ENCODE measurements around the gene COL12A1.

DNA sequence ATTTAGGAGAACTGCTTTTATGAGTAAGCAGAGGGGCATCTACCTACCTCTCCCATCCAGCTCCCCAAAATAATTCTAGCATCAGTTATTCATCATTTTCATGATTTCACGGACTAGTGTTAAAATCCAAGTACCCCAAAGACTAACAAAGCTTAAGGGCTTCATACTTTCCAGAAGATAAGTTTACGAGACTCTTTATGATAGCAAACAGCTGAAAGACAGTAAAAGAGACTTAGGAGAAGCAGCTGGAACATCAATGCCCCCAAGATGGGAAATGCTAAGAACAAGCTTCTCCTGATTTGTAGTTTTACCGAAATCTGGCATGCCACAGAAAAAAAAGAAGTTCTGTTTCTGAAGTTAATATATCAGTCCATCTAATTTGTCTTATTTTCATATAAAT is 70.0 kb downstream of the COL12A1 start:
- TF ChIP-seq, protein P1, sequence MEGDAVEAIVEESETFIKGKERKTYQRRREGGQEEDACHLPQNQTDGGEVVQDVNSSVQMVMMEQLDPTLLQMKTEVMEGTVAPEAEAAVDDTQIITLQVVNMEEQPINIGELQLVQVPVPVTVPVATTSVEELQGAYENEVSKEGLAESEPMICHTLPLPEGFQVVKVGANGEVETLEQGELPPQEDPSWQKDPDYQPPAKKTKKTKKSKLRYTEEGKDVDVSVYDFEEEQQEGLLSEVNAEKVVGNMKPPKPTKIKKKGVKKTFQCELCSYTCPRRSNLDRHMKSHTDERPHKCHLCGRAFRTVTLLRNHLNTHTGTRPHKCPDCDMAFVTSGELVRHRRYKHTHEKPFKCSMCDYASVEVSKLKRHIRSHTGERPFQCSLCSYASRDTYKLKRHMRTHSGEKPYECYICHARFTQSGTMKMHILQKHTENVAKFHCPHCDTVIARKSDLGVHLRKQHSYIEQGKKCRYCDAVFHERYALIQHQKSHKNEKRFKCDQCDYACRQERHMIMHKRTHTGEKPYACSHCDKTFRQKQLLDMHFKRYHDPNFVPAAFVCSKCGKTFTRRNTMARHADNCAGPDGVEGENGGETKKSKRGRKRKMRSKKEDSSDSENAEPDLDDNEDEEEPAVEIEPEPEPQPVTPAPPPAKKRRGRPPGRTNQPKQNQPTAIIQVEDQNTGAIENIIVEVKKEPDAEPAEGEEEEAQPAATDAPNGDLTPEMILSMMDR (IDR thresholded peaks at IDR 0.05) = no peak
- TF ChIP-seq POLR2AphosphoS5 (IDR thresholded peaks at IDR 0.05) (no peak), POLR2A (IDR thresholded peaks at IDR 0.05) (no peak)

Data from transverse colon (tissue), 4 donors.